ENCODE results near the gene FCGR2B.
"Not testable (repeated sequence)": the region's sequence is repeated elsewhere in the genome, so short reads cannot be mapped to it uniquely, and the experiment has no call there.

Gene FCGR2B

GRCh38 chr1:161662684-161663339, at the start of gene FCGR2B:
FCGR2B (plus strand) TSS chr1:161663143; CDS start chr1:161663242, 99 bp downstream.
- H3K9me3 ChIP-seq (ENCODE audit: control insufficient read depth, insufficient read depth, low read depth, low read length); H3K27me3 ChIP-seq (ENCODE audit: control insufficient read depth, insufficient read depth, low read length); H3K27ac ChIP-seq (ENCODE audit: low read depth, low read length); H3K4me3 ChIP-seq (ENCODE audit: low read depth, low read length); H3K36me3 ChIP-seq (ENCODE audit: control insufficient read depth, insufficient read depth, low read length); H3K4me1 ChIP-seq (ENCODE audit: control insufficient read depth, insufficient read depth, low read length); H3K9ac ChIP-seq (ENCODE audit: low read length): not testable (repeated sequence)

DNA sequence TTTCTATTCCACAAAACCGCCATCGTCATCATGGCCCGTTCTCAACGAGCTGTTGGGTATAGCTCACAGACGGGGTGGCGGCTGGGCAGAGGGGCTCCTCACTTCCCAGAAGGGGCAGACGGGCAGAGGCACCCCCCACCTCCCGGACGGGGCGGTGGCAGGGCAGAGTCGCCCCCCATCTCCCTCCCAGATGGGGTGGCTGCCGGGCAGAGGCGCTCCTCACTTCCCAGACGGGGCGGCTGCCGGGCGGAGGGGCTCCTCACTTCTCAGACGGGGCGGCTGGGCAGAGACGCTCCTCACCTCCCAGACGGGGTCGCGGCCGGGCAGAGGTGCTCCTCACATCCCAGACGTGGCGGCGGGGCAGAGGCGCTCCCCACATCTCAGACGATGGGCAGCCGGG, 46.5 kb upstream of the FCGR2B start:
- not testable (repeated sequence) for H3K9me3 ChIP-seq (ENCODE audit: control insufficient read depth, insufficient read depth, low read depth, low read length); H3K36me3 ChIP-seq (ENCODE audit: control insufficient read depth, insufficient read depth, low read length); H3K27me3 ChIP-seq (ENCODE audit: control insufficient read depth, insufficient read depth, low read length); H3K27ac ChIP-seq (ENCODE audit: low read depth, low read length); H3K9ac ChIP-seq (ENCODE audit: low read length); H3K4me3 ChIP-seq (ENCODE audit: low read depth, low read length); H3K4me1 ChIP-seq (ENCODE audit: control insufficient read depth, insufficient read depth, low read length)

DNA sequence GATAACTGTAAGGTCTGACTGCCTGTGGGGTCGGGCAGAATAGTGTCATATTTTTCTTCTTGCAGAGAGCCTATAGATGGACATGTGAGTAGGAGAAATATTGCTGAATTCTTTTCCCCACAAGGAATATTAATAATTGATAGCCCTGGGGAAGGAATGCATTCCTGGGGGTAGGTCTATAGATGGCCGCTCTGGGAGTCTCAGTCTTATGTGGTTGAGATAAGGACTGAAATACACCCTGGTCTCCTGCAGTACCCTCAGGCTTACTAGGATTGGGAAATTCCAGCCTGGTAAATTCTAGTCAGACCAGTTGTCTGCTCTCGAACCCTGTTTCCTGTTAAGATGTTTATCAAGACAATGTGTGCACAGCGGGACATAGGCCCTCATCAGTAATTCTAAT, 44.4 kb upstream of the FCGR2B start:
- not testable (repeated sequence) for H3K27ac ChIP-seq (ENCODE audit: low read depth, low read length); H3K36me3 ChIP-seq (ENCODE audit: control insufficient read depth, insufficient read depth, low read length); H3K4me1 ChIP-seq (ENCODE audit: control insufficient read depth, insufficient read depth, low read length); H3K9ac ChIP-seq (ENCODE audit: low read length); H3K9me3 ChIP-seq (ENCODE audit: control insufficient read depth, insufficient read depth, low read depth, low read length); H3K4me3 ChIP-seq (ENCODE audit: low read depth, low read length)
- H3K27me3 ChIP-seq (ENCODE audit: control insufficient read depth, insufficient read depth, low read length), result peaks cover 19% of the 10 kb centered on the region

GRCh38 chr1:161620399-161620798, 42.5 kb upstream of the FCGR2B start:
- H3K4me3 ChIP-seq (ENCODE audit: low read depth, low read length); H3K36me3 ChIP-seq (ENCODE audit: control insufficient read depth, insufficient read depth, low read length); H3K4me1 ChIP-seq (ENCODE audit: control insufficient read depth, insufficient read depth, low read length); H3K27ac ChIP-seq (ENCODE audit: low read depth, low read length); H3K9me3 ChIP-seq (ENCODE audit: control insufficient read depth, insufficient read depth, low read depth, low read length); H3K9ac ChIP-seq (ENCODE audit: low read length): not testable (repeated sequence)
- H3K27me3 ChIP-seq (ENCODE audit: control insufficient read depth, insufficient read depth, low read length), result peaks cover 22% of the 10 kb centered on the region

DNA sequence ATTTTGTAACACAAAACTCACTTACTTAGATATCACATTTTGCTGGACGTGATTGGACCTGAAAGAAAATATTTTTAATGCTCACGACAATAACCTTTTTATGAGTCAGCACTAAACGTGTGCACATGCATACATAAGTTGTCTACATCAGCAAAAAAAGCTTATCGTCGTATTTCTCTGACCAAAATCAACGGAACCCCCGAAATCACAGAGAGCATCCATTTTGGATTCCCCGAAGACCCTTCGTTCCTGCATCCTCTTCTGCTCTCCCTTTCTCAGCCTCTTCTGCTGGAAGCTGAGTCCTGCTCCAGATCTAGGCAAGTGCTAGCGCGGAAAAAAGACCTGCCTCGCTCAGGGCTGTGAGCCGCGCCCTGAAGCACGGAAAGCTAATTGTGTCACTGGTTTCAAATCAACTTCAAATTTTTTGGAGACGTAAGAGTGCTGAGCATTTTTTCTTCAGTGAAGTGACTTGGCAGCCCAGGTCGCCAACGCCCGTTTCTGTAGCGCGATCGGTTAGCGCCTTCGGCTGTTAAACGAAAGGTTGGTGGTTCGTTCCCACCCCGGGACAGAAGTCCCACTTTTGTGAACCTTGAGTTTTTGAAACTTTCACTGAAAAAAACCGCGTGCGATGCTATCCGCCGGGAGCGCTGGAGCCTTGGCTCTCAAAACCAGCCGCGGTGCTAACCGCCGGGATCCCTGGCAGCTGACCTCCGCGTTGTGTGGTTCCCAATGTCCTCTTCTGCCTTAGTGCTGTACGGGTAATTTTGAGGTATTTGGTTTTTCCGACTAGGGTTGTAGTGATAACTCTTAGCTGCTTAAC, 41.6 kb upstream of the FCGR2B start:
- not testable (repeated sequence) for H3K9me3 ChIP-seq (ENCODE audit: control insufficient read depth, insufficient read depth, low read depth, low read length); H3K27ac ChIP-seq (ENCODE audit: low read depth, low read length); H3K4me1 ChIP-seq (ENCODE audit: control insufficient read depth, insufficient read depth, low read length); H3K36me3 ChIP-seq (ENCODE audit: control insufficient read depth, insufficient read depth, low read length)
- Histone ChIP-seq H3K4me3 (ENCODE audit: low read depth, low read length) (peak overlapping the region; percentile 74), H3K9ac (ENCODE audit: low read length) (peak overlapping the region; percentile 32), H3K27me3 (ENCODE audit: control insufficient read depth, insufficient read depth, low read length) (peaks cover 22% of the 10 kb centered on the region)

DNA sequence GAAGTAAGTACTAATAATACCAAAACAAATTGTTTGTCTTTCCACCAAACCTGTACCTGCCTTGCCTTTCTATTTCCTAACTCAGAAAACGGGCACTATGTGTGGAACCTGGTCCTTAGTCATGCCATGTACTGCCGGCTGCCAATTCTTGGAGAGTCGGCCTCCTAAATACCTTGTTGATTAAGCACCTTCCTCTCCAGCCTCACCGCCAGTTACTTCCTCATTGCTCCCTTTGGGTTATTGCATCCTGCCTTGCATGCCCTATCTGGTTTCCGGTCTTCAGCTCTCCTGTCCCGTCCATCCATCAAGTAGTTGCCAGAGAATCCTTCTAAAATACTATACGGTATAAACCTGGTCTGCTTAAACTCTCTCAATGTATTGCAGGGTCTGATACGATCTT, 40.9 kb upstream of the FCGR2B start:
- Histone ChIP-seq H3K4me3 (ENCODE audit: low read depth, low read length) (peak overlapping the region; percentile 74), H3K27me3 (ENCODE audit: control insufficient read depth, insufficient read depth, low read length) (peaks cover 22% of the 10 kb centered on the region)
- H3K9ac ChIP-seq (ENCODE audit: low read length); H3K9me3 ChIP-seq (ENCODE audit: control insufficient read depth, insufficient read depth, low read depth, low read length); H3K36me3 ChIP-seq (ENCODE audit: control insufficient read depth, insufficient read depth, low read length); H3K4me1 ChIP-seq (ENCODE audit: control insufficient read depth, insufficient read depth, low read length); H3K27ac ChIP-seq (ENCODE audit: low read depth, low read length): not testable (repeated sequence)

DNA sequence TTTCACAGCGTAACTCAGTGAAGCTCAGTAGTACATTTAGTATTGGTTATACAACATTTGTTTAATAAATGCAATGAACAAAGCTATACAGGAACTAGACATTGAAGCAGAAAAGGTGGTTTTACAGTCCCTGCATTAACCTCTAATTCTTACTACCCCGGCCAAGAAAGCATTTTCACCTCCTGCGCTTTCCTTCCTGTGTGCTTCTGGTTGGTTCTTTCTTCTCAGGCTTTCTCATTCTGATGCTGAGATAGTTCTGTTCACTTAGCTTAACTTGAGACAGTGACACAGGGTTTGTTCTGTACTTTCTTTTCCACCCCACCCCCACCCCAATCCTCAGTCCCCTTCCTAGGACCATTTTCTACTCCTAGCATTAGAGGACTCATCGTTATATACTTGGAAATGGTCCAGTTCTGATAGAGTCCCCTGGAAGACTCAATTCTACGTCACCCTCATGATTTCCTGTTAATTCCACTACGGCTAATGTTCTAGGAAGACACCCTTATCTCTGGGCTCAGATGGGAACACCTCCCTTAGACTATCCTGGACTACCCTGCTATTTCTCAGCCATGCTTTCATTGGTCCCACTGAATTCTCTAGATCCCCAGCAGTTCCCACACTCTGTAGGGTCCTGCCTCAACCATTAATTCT, 39.4 kb upstream of the FCGR2B start:
- H3K36me3 ChIP-seq (ENCODE audit: control insufficient read depth, insufficient read depth, low read length); H3K4me1 ChIP-seq (ENCODE audit: control insufficient read depth, insufficient read depth, low read length); H3K4me3 ChIP-seq (ENCODE audit: low read depth, low read length); H3K9ac ChIP-seq (ENCODE audit: low read length); H3K9me3 ChIP-seq (ENCODE audit: control insufficient read depth, insufficient read depth, low read depth, low read length); H3K27ac ChIP-seq (ENCODE audit: low read depth, low read length): not testable (repeated sequence)
- H3K27me3 ChIP-seq (ENCODE audit: control insufficient read depth, insufficient read depth, low read length), result peaks cover 22% of the 10 kb centered on the region

- H3K9ac ChIP-seq (ENCODE audit: low read length); H3K9me3 ChIP-seq (ENCODE audit: control insufficient read depth, insufficient read depth, low read depth, low read length); H3K27ac ChIP-seq (ENCODE audit: low read depth, low read length): not testable (repeated sequence)
Measured at GRCh38 chr1:161624605-161625004, 38.3 kb upstream of the FCGR2B start.

GRCh38 chr1:161626445-161627146, 36.3 kb upstream of the FCGR2B start:
- not testable (repeated sequence) for H3K27ac ChIP-seq (ENCODE audit: low read depth, low read length)
- H3K27me3 ChIP-seq (ENCODE audit: control insufficient read depth, insufficient read depth, low read length), result peaks cover 15% of the 10 kb centered on the region

More at GRCh38 chr1:161624605-161625004, 38.3 kb upstream of the FCGR2B start:
- H3K4me1 ChIP-seq (ENCODE audit: control insufficient read depth, insufficient read depth, low read length); H3K36me3 ChIP-seq (ENCODE audit: control insufficient read depth, insufficient read depth, low read length); H3K4me3 ChIP-seq (ENCODE audit: low read depth, low read length): not testable (repeated sequence)
- peaks cover 22% of the 10 kb centered on the region for H3K27me3 ChIP-seq (ENCODE audit: control insufficient read depth, insufficient read depth, low read length)

DNA sequence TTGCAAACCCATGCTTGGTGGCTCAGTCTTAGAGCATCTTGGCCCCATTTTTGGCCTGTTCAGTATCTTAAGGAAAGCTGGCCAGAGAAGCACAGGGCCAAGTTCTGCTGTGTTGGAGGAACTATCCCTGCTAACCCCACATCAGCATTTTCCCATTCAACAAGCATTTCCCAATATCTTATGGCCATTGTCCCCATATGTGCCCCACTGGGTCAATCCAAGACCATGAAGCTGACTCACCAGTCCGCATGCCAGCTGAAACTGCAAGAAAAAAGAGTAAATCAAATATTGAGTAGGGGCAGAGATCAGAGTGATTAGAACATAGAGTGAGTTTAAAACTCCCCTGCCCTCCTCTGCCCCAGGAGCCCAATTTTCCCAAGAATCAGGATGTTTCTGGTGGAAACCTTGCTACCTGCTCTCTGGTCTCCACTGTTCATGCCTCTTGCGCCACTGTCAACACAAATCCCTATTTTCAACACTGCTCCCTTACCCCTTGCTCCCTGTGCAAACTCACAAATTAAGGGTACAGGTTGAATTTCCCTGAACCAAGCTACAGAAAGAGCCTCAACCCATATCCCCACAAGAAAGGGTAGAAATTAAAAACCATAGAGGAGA, 32.7 kb upstream of the FCGR2B start:
- H3K4me3 ChIP-seq (ENCODE audit: low read depth, low read length); H3K27ac ChIP-seq (ENCODE audit: low read depth, low read length); H3K9ac ChIP-seq (ENCODE audit: low read length); H3K4me1 ChIP-seq (ENCODE audit: control insufficient read depth, insufficient read depth, low read length); H3K9me3 ChIP-seq (ENCODE audit: control insufficient read depth, insufficient read depth, low read depth, low read length); H3K27me3 ChIP-seq (ENCODE audit: control insufficient read depth, insufficient read depth, low read length); H3K36me3 ChIP-seq (ENCODE audit: control insufficient read depth, insufficient read depth, low read length): not testable (repeated sequence)

More at GRCh38 chr1:161626445-161627146, 36.3 kb upstream of the FCGR2B start:
- not testable (repeated sequence) for H3K4me1 ChIP-seq (ENCODE audit: control insufficient read depth, insufficient read depth, low read length); H3K9ac ChIP-seq (ENCODE audit: low read length); H3K36me3 ChIP-seq (ENCODE audit: control insufficient read depth, insufficient read depth, low read length); H3K4me3 ChIP-seq (ENCODE audit: low read depth, low read length); H3K9me3 ChIP-seq (ENCODE audit: control insufficient read depth, insufficient read depth, low read depth, low read length)
